HG03066 (cell line): Measurements from ENCODE around the gene TMEM255A.

ENCODE experiments used
- ATAC-seq: cut with Tn5 transposase; IDR thresholded peaks from one replicate; pipeline ENCODE4 v1.9.1; 2021; ENCODE audit warnings: low read depth; ENCODE audit not compliant: unreplicated experiment

TMEM255A gene

DNA sequence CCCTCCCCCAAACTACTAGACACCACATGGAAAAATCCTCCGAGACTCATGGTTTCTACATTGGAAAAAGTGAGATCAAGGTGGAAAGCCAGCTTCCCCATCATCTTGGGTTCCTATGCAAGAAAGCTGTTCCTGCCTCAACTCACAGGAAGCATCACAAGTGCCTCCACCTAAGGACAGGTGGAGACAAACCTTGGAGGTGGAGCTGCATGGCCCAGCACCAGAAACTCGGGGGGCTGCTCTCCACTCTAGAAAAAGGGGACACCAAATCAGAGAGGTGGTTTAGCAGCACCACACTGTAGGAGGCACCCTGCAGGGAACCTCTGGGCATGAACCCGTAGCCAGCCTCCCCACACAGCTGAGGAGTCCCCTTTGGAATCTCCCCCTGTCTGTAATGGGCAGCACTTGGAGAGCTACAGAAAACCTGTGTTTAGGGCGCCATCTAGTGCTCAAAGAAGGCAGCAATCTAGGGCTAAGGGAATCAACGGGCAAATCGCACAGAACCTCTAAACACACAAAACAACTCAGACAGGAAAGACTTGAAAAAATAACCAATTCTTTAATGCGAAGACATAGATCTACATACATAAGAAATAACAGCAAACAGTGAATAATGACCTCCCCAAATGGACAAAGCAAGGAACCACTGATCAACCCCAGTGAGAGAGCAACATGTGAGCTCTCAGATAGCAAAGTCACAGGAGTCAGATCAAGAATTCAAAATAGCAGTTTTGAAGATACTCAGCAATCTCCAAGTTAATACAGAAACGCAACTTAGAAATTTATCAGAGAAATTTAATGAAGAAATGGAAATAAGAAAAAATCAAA, 97.6 kb downstream of the TMEM255A start:
- ATAC-seq = no peak
